Embryonic facial prominence (tissue), 1 donor: Measurements from ENCODE around the gene SLIT1.

Source experiments
- DNase-seq: peaks from one replicate; pipeline ENCODE4 v3.0.0-alpha.2; 2016; ENCODE audit errors: extremely low spot score

The SLIT1 gene

GRCh38 chr10:97065128-97065527, 120.6 kb downstream of the SLIT1 start:
- DNase-seq: no peak

- no peak for DNase-seq
These were observed 121.5 kb downstream of the SLIT1 start for GRCh38 chr10:97063983-97064837.

- no peak for DNase-seq
These were observed 122.3 kb downstream of the SLIT1 start for GRCh38 chr10:97063271-97063982.

- no peak for DNase-seq
These were observed 123.3 kb downstream of the SLIT1 start for GRCh38 chr10:97062456-97062855.

- no peak for DNase-seq
These were observed 123.7 kb downstream of the SLIT1 start for GRCh38 chr10:97062046-97062445.

GRCh38 chr10:97061423-97061822, 124.3 kb downstream of the SLIT1 start:
- DNase-seq: no peak

GRCh38 chr10:97060441-97061084, 125.2 kb downstream of the SLIT1 start:
- DNase-seq: no peak

GRCh38 chr10:97059872-97060205, 125.9 kb downstream of the SLIT1 start:
- DNase-seq: no peak

GRCh38 chr10:97059006-97059871, 126.5 kb downstream of the SLIT1 start:
- DNase-seq: no peak

- DNase-seq: no peak
These were observed 127.2 kb downstream of the SLIT1 start for GRCh38 chr10:97058521-97058920.

- DNase-seq: no peak
These were observed 128.1 kb downstream of the SLIT1 start for GRCh38 chr10:97057491-97058235.

GRCh38 chr10:97056003-97056630, 129.6 kb downstream of the SLIT1 start:
- no peak for DNase-seq

GRCh38 chr10:97053276-97053675, 132.5 kb downstream of the SLIT1 start:
- no peak for DNase-seq

- no peak for DNase-seq
These were observed 134.7 kb downstream of the SLIT1 start for GRCh38 chr10:97050956-97051496.

GRCh38 chr10:97050205-97050745, 135.5 kb downstream of the SLIT1 start:
- no peak for DNase-seq

- no peak for DNase-seq
These were observed 136.1 kb downstream of the SLIT1 start for GRCh38 chr10:97049670-97050069.

GRCh38 chr10:97048649-97049427, 136.9 kb downstream of the SLIT1 start:
- DNase-seq: no peak

- no peak for DNase-seq
These were observed 138.0 kb downstream of the SLIT1 start for GRCh38 chr10:97047788-97048187.

GRCh38 chr10:97047083-97047736, 138.5 kb downstream of the SLIT1 start:
- DNase-seq: no peak
